Activated CD8-positive, alpha-beta T cell treated with anti-CD3 and anti-CD28 coated beads, Interleukin-2, amount 10 ng/mL, durations not matched to agents 7 days and 5 days (primary cell): ENCODE data around the gene GSX1. TPM values are rescaled to one million over a fixed set of nuclear protein-coding genes. Genes with fewer than 3 reads are reported as not detected.

Experiments
- ATAC-seq: fragments of 150-1000 bp; cut with Tn5 transposase; one replicate; pipeline ENCODE4 v1.10.0; 2021; ENCODE audit warnings: moderate library complexity
- CTCF ChIA-PET: fragments of 350-600 bp; sonication (Branson Sonifier 250); formaldehyde crosslinking; loops from one replicate; lab custom pipeline; 2021; ENCODE audit warnings: antibody characterized with exemption; lab: Charles Lee
- POLR2A ChIA-PET: fragments of 350-600 bp; sonication (Branson Sonifier 250); formaldehyde crosslinking; loops from one replicate; lab custom pipeline; 2021; ENCODE audit warnings: antibody characterized with exemption; lab: Charles Lee
- DNase-seq: peaks from one replicate; pipeline ENCODE4 v3.0.0-alpha.2; 2020
- H3K27ac Mint-ChIP-seq: one replicate; pipeline ENCODE4 v1.8.0; 2021; ENCODE audit warnings: mild to moderate bottlenecking, mixed read lengths
- H3K27me3 Mint-ChIP-seq: one replicate; pipeline ENCODE4 v1.8.0; 2021; ENCODE audit warnings: low read depth, mixed read lengths
- H3K36me3 Mint-ChIP-seq: one replicate; pipeline ENCODE4 v1.8.0; 2021; ENCODE audit warnings: low read depth, mixed read lengths
- H3K4me1 Mint-ChIP-seq: one replicate; pipeline ENCODE4 v1.8.0; 2021; ENCODE audit warnings: low read depth, mixed read lengths
- H3K4me3 Mint-ChIP-seq: one replicate; pipeline ENCODE4 v1.8.0; 2021; ENCODE audit warnings: mild to moderate bottlenecking, mixed read lengths
- H3K9me3 Mint-ChIP-seq: one replicate; pipeline ENCODE4 v1.8.0; 2022; ENCODE audit warnings: mixed read lengths; ENCODE audit not compliant: insufficient read depth
- total RNA-seq, 2 experiments: library from RNA; stranded (reverse); gene quantifications; one replicate each; pipeline ENCODE4 v1.2.3, GENCODE V29; 2021

The GSX1 gene
- total RNA-seq, 2 experiments from 2014 or later, result not detected

DNA sequence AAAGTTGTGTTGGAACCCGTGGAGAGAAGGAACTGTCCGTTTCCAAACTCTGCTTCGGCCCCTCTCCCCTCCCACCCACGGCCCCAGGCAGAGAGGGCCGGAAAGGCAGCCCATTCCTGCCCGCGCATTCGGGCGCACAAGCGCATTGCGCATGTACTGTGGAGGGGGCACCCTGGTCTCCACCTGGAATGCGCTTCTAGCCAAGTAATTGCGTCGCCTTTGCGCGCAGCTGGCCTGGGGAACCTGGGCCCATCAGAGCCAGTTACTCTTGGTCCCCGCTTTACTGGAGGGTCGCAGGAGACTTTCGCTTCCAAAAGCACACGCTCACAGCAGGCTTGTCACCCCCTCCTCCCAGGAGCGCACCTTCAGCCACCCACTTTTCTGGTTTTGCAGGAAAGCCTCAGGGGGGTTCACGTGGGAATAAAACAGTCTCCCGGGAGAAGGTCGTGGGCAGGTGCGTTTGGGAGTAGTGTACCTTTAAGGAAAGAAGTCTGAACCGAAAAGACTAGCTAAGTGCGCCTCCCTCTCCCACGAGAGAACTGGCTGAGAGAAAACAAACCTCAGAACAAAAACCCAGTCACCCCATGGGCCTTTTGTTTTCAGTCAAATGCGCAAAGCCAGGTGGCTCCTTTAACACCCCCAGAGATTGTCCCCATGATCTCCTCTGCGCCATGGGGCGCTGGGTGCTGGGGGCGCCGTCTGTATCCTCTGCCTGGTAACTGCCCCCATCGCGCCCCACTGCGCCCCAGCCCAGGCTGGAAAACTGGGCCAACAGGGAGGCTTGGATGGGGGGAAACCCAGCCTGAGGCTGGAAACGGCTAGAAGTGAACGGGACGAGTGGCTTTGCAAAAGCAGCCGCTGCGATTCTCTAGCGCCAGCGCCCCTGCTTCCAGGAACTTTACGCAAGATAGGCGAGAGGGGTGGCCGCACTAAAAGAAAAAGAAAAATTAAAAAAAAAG is 28.5 kb downstream of the GSX1 start:
- no peaks in the 10 kb centered on the region for H3K4me1 Mint-ChIP-seq
- H3K9me3 Mint-ChIP-seq, result no peaks in the 10 kb centered on the region
- no peak overlapping the region for H3K4me3 Mint-ChIP-seq
- H3K27ac Mint-ChIP-seq, result no peak overlapping the region
- H3K36me3 Mint-ChIP-seq, result no peaks in the 10 kb centered on the region
- POLR2A ChIA-PET, result no interaction called here
- no peak for DNase-seq
- no peak for ATAC-seq
- CTCF ChIA-PET, result interaction anchor here (1.3 to 1.7 kb wide), 4 partner anchors 10 to 459 kb away, joined by 4 read pairs; no protein-coding TSS in a partner anchor
- peaks cover 59% of the 10 kb centered on the region for H3K27me3 Mint-ChIP-seq

DNA sequence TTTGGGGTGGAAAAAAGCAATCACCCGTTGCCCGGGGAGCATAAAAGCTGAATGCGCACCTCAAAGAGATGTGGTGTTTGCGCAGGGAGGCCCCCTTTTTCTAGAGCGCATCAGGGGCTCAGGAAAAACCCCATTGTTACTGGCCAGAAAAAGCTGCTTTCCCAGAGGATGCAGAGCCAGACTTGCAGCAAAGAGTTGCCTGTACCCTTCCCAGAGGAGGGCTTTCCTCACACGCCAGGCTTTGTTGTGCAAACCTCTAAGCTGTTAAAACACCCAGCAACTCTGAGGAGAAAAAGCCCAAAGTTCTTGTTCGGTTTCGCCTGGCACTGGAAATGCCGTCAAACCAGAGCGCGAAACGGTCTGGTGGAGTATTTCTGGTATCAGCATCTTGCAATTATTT is 29.3 kb downstream of the GSX1 start:
- Mint-ChIP-seq H3K27ac (no peak overlapping the region), H3K4me3 (no peak overlapping the region), H3K36me3 (no peaks in the 10 kb centered on the region), H3K4me1 (no peaks in the 10 kb centered on the region), H3K9me3 (no peaks in the 10 kb centered on the region), H3K27me3 (peaks cover 66% of the 10 kb centered on the region)
- ChIA-PET POLR2A (no interaction called here), CTCF (interaction anchor here (0.9 to 2.4 kb wide), 7 partner anchors 9 to 460 kb away, joined by 3 to 10 read pairs (median 4); no protein-coding TSS in a partner anchor)
- ATAC-seq, result no peak
- no peak for DNase-seq

DNA sequence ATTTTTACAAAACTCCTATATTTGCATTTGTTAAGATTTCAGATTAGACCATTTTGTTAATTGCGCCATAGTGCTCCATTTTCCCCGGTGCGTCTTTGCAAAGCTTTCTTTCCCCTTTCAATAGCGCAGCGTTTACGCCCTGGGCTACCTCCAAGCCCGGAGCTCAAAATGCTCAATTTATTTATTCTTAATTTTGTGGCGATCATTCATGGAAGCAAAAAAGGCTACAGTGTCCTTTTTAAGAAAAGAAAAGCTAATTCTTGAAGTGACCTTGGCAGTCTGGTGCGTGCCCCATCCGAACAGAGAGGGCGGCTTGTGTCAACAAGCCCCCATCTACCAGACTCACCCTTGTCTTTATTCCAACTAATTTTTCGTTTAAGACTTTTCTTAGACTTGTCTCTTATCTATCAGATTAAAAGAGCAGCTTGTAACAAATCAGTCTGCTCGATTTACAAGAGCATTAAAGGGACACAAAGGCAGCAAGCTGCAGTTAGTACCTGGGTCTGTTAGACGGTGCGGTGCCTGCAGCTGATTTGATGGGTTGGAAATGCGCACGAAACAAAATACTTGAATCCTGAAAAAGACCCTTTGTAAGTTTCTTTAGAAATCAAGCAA is 30.1 kb downstream of the GSX1 start:
- DNase-seq (no peak), ATAC-seq (no peak)
- Mint-ChIP-seq H3K9me3 (no peaks in the 10 kb centered on the region), H3K36me3 (no peaks in the 10 kb centered on the region), H3K4me1 (no peaks in the 10 kb centered on the region), H3K4me3 (no peak overlapping the region), H3K27ac (no peak overlapping the region), H3K27me3 (peaks cover 68% of the 10 kb centered on the region)
- CTCF ChIA-PET, result interaction anchor here (0.7 to 2.4 kb wide), 9 partner anchors 8 to 460 kb away, joined by 3 to 10 read pairs (median 4); no protein-coding TSS in a partner anchor
- POLR2A ChIA-PET, result no interaction called here

DNA sequence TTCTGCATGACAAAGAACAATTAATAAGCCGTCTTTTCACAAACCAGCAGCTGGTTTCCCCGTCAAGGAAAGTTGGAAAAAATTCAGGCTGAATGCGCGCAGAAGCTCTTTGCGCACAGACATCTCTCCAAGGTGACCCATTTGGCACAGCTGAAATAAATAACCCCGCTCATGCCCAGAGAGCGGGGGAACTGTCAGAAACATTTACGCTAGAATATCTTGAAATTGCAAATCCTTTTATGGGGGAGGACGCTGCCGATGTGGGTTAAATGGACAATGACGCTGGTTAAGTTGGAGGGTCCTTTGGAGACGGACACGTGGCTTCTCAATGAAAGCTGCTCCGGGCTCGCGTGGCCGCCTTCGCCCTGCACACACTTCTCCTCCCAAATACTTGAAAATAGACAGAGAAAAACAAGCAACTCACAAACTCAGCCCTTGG is 30.6 kb downstream of the GSX1 start:
- ChIA-PET CTCF (interaction anchor here (0.7 to 2.4 kb wide), 4 partner anchors 29 to 461 kb away, joined by 3 to 10 read pairs (median 4); no protein-coding TSS in a partner anchor), POLR2A (no interaction called here)
- peaks cover 66% of the 10 kb centered on the region for H3K27me3 Mint-ChIP-seq
- no peaks in the 10 kb centered on the region for H3K36me3 Mint-ChIP-seq
- no peak overlapping the region for H3K27ac Mint-ChIP-seq
- H3K4me1 Mint-ChIP-seq, result no peaks in the 10 kb centered on the region
- ATAC-seq, result no peak
- H3K9me3 Mint-ChIP-seq, result no peaks in the 10 kb centered on the region
- DNase-seq, result no peak
- no peak overlapping the region for H3K4me3 Mint-ChIP-seq

DNA sequence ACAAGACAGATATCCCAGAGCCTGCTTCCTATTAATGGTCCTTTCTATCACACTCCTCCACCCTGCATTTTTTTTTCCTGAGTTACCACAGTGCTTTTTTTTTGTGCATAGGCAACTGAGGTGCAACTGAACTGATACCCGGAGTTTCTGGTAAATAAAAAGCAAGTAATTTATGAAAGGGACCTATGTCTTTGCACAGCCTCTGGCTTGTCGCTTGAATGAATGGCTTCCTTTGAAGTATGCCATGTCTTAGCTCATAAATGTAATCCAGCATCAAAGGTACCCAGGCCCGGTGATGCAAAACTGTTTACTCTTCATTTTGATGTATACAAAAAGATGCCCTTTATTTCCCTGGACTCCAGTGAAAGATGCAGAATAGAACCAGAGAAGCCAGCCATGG is 31.8 kb downstream of the GSX1 start:
- H3K27ac Mint-ChIP-seq, result no peak overlapping the region
- POLR2A ChIA-PET, result no interaction called here
- no peaks in the 10 kb centered on the region for H3K9me3 Mint-ChIP-seq
- peaks cover 2% of the 10 kb centered on the region for H3K4me1 Mint-ChIP-seq
- no peaks in the 10 kb centered on the region for H3K36me3 Mint-ChIP-seq
- no peak overlapping the region for H3K4me3 Mint-ChIP-seq
- H3K27me3 Mint-ChIP-seq, result peaks cover 69% of the 10 kb centered on the region
- no peak for ATAC-seq
- CTCF ChIA-PET, result interaction anchor here (0.6 to 8.1 kb wide), 6 partner anchors 28 to 462 kb away, joined by 3 to 138 read pairs (median 8); no protein-coding TSS in a partner anchor
- DNase-seq, result no peak

DNA sequence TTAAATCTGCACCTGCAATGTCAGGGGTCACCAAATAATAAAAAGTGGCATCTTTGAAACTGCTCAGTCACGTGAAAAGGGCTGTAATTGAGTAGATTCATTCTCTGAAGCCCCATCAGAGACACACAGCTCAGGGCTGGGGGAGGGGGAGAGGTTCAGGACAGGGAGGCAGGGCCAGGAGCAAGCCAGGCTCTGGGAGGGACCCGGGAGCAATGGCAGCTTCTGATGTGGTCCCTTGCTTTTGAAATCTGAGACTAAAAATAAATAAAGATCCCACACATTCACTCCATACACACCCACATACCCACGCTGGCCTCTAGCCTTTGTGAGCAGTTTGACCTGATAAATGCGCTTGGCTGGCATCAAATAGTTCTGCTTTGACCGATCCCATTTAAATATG is 32.8 kb downstream of the GSX1 start:
- ChIA-PET POLR2A (no interaction called here), CTCF (interaction anchor here (0.9 to 8.1 kb wide), 9 partner anchors 29 to 463 kb away, joined by 3 to 138 read pairs (median 20); no protein-coding TSS in a partner anchor)
- Mint-ChIP-seq H3K27ac (no peak overlapping the region), H3K36me3 (no peaks in the 10 kb centered on the region), H3K4me1 (peaks cover 9% of the 10 kb centered on the region), H3K27me3 (peaks cover 61% of the 10 kb centered on the region), H3K4me3 (no peak overlapping the region), H3K9me3 (no peaks in the 10 kb centered on the region)
- ATAC-seq (no peak), DNase-seq (no peak)

DNA sequence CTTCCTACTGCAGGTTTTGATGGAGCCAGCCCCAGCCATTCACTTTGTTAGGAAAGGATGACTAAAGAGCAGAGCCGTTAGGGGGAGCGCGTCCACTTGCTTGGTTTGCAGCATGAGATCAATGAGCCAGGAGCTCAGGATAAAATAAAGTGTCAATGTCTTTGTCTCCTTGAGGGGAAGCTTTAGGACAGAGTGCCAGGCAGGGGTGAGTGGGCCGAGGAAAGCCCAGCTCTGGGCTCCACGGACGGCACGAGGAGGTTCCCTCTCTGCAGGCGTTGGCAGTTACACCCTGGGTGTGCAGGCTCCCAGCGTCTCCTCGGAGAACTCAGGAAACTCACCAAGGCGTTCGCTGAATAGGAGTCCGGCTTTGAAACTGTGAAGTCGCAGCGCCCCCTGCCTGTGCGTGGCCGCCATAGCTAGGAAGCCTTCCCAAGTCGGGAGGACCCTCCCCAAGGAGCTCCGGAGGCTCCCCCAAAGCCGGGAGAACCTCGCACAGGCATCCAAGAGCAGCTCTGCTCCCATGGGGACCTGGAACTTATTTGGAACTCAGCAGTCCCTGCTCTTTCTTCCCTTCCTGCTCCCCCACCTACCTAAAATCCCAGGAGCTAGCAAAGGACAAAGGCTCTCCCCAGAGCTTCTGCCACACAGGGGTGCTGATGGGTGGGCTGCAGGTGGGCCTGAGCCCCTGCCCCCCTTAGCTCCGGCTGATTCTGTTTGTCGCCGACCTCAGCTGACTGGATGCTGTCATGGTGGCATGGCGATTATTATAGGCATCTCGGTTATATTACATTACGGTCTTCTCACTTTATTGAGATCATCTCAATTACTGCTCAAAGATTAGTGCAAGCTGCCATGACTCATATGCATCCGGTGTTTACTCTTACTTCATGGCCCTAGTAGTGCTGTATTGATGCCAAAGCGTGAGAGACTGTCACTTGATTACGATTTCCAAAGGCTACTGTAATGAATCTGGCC is 34.4 kb downstream of the GSX1 start:
- peaks cover 58% of the 10 kb centered on the region for H3K27me3 Mint-ChIP-seq
- no peak overlapping the region for H3K27ac Mint-ChIP-seq
- POLR2A ChIA-PET, result no interaction called here

DNA sequence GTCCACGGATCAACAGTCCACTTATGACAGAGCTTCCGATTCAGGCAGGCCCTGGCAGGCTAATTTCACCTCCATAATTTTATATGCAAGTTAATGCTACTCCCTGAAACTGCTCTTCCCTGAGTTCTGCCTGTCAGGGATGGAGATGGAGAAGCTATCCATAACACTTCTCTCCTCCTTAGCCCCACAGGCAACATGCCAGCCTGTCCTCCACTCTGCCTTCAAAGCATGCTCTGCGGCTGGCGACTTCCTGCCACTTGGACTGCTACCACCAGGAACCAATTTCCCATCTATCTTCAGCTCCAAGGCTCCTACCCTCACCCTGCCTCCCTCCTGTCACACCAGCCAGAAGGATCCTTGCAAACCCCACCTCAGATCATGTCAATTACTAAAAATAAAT is 35.4 kb downstream of the GSX1 start:
- Mint-ChIP-seq H3K36me3 (no peaks in the 10 kb centered on the region), H3K4me1 (peaks cover 12% of the 10 kb centered on the region), H3K9me3 (no peaks in the 10 kb centered on the region), H3K27ac (no peak overlapping the region), H3K4me3 (no peak overlapping the region), H3K27me3 (peaks cover 55% of the 10 kb centered on the region)
- ChIA-PET CTCF (interaction anchor here (0.6 to 8.1 kb wide), 20 partner anchors 10 to 881 kb away, joined by 3 to 138 read pairs (median 12); partner anchors contain the start of gene LNX2), POLR2A (interaction anchor here (1.0 kb wide), 1 partner anchor 466 kb away, joined by 3 read pairs; no protein-coding TSS in a partner anchor)
- DNase-seq (no peak), ATAC-seq (no peak)

More for the DNA sequence above, 34.4 kb downstream of the GSX1 start:
- H3K4me1 Mint-ChIP-seq, result peaks cover 12% of the 10 kb centered on the region
- ATAC-seq (peak; percentile 70), DNase-seq (peak; percentile 72)
- CTCF ChIA-PET, result interaction anchor here (0.6 to 8.1 kb wide), 90 partner anchors 8 to 880 kb away, joined by 3 to 138 read pairs (median 4); partner anchors contain the start of genes LNX2 and MTIF3
- no peaks in the 10 kb centered on the region for H3K9me3 Mint-ChIP-seq
- no peaks in the 10 kb centered on the region for H3K36me3 Mint-ChIP-seq
- H3K4me3 Mint-ChIP-seq, result no peak overlapping the region

DNA sequence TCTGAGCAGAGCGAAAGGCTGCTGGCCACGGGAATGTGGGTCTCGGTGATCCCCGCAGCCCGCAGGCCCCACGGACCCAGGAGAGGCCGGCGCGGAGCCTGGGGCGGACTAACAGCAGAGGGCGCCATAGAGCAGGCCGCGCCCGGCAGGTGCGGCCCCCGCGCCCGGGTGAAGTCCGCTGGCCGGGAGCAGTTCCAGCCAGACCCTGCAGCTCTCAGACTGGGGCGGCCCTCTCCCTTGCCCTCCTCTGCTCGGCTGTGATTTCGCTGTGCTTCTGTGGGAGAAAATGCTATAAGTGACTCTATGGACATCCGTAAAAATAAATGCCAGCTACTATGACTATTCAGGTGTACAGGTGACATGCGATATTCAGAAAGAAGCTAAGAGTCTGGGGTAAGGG is 37.7 kb downstream of the GSX1 start:
- H3K9me3 Mint-ChIP-seq, result no peaks in the 10 kb centered on the region
- ATAC-seq (peak; percentile 90), DNase-seq (peak; percentile 56)
- H3K27me3 Mint-ChIP-seq, result peaks cover 45% of the 10 kb centered on the region
- no peaks in the 10 kb centered on the region for H3K36me3 Mint-ChIP-seq
- CTCF ChIA-PET, result interaction anchor here (0.6 to 8.1 kb wide), 44 partner anchors 8 to 843 kb away, joined by 3 to 138 read pairs (median 4); no protein-coding TSS in a partner anchor
- POLR2A ChIA-PET, result interaction anchor here (0.9 kb wide), 1 partner anchor 124 kb away, joined by 3 read pairs; no protein-coding TSS in a partner anchor
- no peak overlapping the region for H3K4me3 Mint-ChIP-seq
- no peak overlapping the region for H3K27ac Mint-ChIP-seq
- peaks cover 12% of the 10 kb centered on the region for H3K4me1 Mint-ChIP-seq

DNA sequence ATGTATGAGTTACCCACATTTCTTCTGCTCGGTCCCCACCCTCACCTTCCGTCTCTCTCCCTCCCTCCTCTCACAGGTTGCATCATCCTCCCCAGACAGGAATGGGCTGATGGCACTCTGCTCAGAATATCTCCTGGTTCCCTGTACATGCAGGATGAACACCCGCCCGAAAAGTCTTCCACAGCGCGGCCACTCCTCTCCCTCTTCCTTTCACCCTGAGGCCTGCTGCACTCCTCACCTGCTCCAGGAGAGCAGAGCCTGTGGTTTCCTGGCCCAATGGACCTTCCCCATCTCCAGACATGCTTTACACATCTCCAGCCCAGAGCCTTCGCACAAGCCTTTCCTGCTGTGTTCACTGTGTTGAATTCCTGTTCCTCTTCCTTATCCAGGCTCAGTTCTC is 40.9 kb downstream of the GSX1 start:
- ATAC-seq (no peak), DNase-seq (no peak)
- ChIA-PET POLR2A (no interaction called here), CTCF (no interaction called here)
- no peaks in the 10 kb centered on the region for H3K9me3 Mint-ChIP-seq
- H3K4me3 Mint-ChIP-seq, result no peak overlapping the region
- H3K4me1 Mint-ChIP-seq, result peaks cover 12% of the 10 kb centered on the region
- H3K36me3 Mint-ChIP-seq, result no peaks in the 10 kb centered on the region
- H3K27ac Mint-ChIP-seq, result no peak overlapping the region
- H3K27me3 Mint-ChIP-seq, result peaks cover 27% of the 10 kb centered on the region
